ENCODE data around the gene NDST3. TPM values are rescaled to one million over a fixed set of nuclear protein-coding genes. Genes with fewer than 3 reads are reported as not detected.

The NDST3 gene
- total and polyA plus RNA-seq, 2 of the 13 experiments (the other 11 are each of a cell fraction or from before 2014, with no cell fraction given): not detected

DNA sequence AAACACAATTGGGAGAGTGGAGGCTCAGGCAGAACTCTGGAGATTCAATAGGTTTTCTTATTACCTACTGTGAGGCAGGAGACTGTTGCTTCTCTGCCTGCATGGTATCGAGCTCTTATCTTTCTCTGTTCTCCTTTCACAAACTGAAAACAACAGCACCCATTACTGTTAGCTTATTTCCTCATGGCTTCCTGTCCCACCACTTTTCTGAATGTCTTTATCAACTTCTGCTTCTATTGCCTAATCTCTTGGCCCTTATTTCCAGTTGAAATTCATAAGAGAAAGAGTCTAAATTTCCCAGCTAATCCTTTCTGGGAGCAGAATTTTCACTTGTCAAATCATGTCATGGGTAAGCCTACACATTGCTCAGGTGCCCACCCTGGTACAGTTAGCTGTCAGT is 46.8 kb upstream of the NDST3 start:
- H3K4me1 ChIP-seq (ENCODE audit: insufficient read depth, low read length): no peaks in the 10 kb centered on the region
- TF ChIP-seq MXI1 (IDR thresholded peaks at IDR 0.05; ENCODE audit: borderline replicate concordance, low read depth, low read length): no peak
- no peak for TF ChIP-seq NCOA5 (CRISPR knock-in tag; IDR thresholded peaks at IDR 0.05)
- TF ChIP-seq MAFK (conservative IDR thresholded peaks at IDR 0.05 in 1 of 2, IDR thresholded peaks at IDR 0.05 in 1 of 2; ENCODE audit: low read length in 2 of 2): no peak
- no peak for TF ChIP-seq ZNF709 (CRISPR knock-in tag; IDR thresholded peaks at IDR 0.05)
- TF ChIP-seq RAD51 (IDR thresholded peaks at IDR 0.05; ENCODE audit: borderline replicate concordance): no peak
- no peak for TF ChIP-seq ZNF335 (CRISPR knock-in tag; IDR thresholded peaks at IDR 0.05)
- no peak for TF ChIP-seq PLRG1 (conservative IDR thresholded peaks at IDR 0.05)
- no peak for TF ChIP-seq SRY (CRISPR knock-in tag; IDR thresholded peaks at IDR 0.05)
- no peak for TF ChIP-seq ARNTL (CRISPR knock-in tag; IDR thresholded peaks at IDR 0.05)
- TF ChIP-seq, protein P1, sequence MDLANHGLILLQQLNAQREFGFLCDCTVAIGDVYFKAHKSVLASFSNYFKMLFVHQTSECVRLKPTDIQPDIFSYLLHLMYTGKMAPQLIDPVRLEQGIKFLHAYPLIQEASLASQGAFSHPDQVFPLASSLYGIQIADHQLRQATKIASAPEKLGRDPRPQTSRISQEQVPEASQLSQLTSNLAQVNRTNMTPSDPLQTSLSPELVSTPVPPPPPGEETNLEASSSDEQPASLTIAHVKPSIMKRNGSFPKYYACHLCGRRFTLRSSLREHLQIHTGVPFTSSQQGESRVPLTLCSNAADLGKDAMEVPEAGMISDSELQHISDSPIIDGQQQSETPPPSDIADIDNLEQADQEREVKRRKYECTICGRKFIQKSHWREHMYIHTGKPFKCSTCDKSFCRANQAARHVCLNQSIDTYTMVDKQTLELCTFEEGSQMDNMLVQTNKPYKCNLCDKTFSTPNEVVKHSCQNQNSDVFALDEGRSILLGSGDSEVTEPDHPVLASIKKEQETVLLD (CRISPR knock-in tag; IDR thresholded peaks at IDR 0.05; ENCODE audit: low read depth): no peak
- no peak for TF ChIP-seq SNAI1 (CRISPR knock-in tag; IDR thresholded peaks at IDR 0.05; ENCODE audit: borderline replicate concordance)
- TF ChIP-seq SP2 (CRISPR knock-in tag; IDR thresholded peaks at IDR 0.05): no peak
- TF ChIP-seq RFX5 (IDR thresholded peaks at IDR 0.05; ENCODE audit: low read depth, low read length): no peak
- TF ChIP-seq ZNF501 (CRISPR knock-in tag; IDR thresholded peaks at IDR 0.05): no peak
- no peak for TF ChIP-seq TGIF2 (CRISPR knock-in tag; IDR thresholded peaks at IDR 0.05)
- no peak for TF ChIP-seq ZNF547 (CRISPR knock-in tag; IDR thresholded peaks at IDR 0.05)
- TF ChIP-seq, protein P2, sequence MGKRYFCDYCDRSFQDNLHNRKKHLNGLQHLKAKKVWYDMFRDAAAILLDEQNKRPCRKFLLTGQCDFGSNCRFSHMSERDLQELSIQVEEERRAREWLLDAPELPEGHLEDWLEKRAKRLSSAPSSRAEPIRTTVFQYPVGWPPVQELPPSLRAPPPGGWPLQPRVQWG (CRISPR knock-in tag; IDR thresholded peaks at IDR 0.05; ENCODE audit: borderline replicate concordance, low read depth): no peak
- TF ChIP-seq NRL (CRISPR knock-in tag; IDR thresholded peaks at IDR 0.05; ENCODE audit: borderline replicate concordance): no peak
- no peak for TF ChIP-seq KDM1A (CRISPR knock-in tag; IDR thresholded peaks at IDR 0.05)
- H4K20me1 ChIP-seq (ENCODE audit: insufficient read depth, low read length): no peaks in the 10 kb centered on the region
- no peak overlapping the region for H2AFZ ChIP-seq (ENCODE audit: low read length)
- no peaks in the 10 kb centered on the region for H3K9me3 ChIP-seq (ENCODE audit: low read length)
- H3K27ac ChIP-seq (ENCODE audit: extremely low read length, insufficient read depth, low read length): no peak overlapping the region
- CTCF ChIA-PET (ENCODE audit: low intra/inter-chr PET ratio, low total read pairs): no interaction called here
- DNase-seq (ENCODE audit: low spot score) (no peak), ATAC-seq (no peak), FAIRE-seq (no peak)
- WGBS (ENCODE audit: low lambda C conversion rate): 0% methylated on average over 1 of the region's 1 CpG
- H3K36me3 ChIP-seq (replicated peaks in 1 of 2; ENCODE audit: control insufficient read depth in 1 of 2, insufficient read depth in 2 of 2, low read length in 2 of 2): no peaks in the 10 kb centered on the region
- no peaks in the 10 kb centered on the region for H3K27me3 ChIP-seq (ENCODE audit: control insufficient read depth in 1 of 2, insufficient read depth in 2 of 2, low read length in 2 of 2)
- POLR2A ChIA-PET: no interaction called here
- in situ Hi-C loops (cut with HindIII; ENCODE audit: extremely low pct_ligation_motif_present, low pct_unique_long_range_greater_than_20kb) (no loop called here), intact Hi-C loops (cut with micrococcal nuclease; ENCODE audit: unreplicated experiment) (no loop called here)
- H3K9ac ChIP-seq (ENCODE audit: insufficient read depth, low read depth, low read length): no peak overlapping the region
- BruUV-seq (replicated peaks): no TSS peak
- H3K79me2 ChIP-seq (ENCODE audit: insufficient read depth, low read length): no peaks in the 10 kb centered on the region
- H3K4me3 ChIP-seq (replicated peaks in 1 of 3; ENCODE audit: insufficient read depth in 1 of 3, low read depth in 2 of 3, low read length in 3 of 3): no peak overlapping the region
- no peak overlapping the region for H3K4me2 ChIP-seq (ENCODE audit: low read depth, low read length)
